K562 (cell line): Measurements from ENCODE around the gene SERPIND1. TPM values are rescaled to one million over a fixed set of nuclear protein-coding genes. Genes with fewer than 3 reads are reported as not detected.

Experiments used
- FOXJ2 ChIP-seq: fragments of 200-800 bp; sonication (Bioruptor generic); IDR thresholded peaks from 2 replicates; pipeline ENCODE4 v1.6.1; 2016; ENCODE audit warnings: missing genetic modification characterization, missing compliant biosample characterization
- KLF1 ChIP-seq: fragments of 450-650 bp; IDR thresholded peaks from 2 replicates; pipeline ENCODE4 v1.6.1; 2016; ENCODE audit warnings: missing genetic modification characterization, missing compliant biosample characterization
- SRSF3 ChIP-seq: fragments of 200-400 bp; formaldehyde crosslinking; IDR thresholded peaks from 2 replicates; pipeline ENCODE4 v1.6.1; 2016; ENCODE audit warnings: mild to moderate bottlenecking, low read length, moderate library complexity; ENCODE audit not compliant: insufficient read depth
- YY1 ChIP-seq, 3 experiments: IDR thresholded peaks; 2 replicates each; pipeline ENCODE4 v1.6.1; 2011; ENCODE audit warnings: low read length in 2 of 3, mild to moderate bottlenecking in 2 of 3, moderate library complexity in 2 of 3, borderline replicate concordance in 1 of 3, control low read depth in 1 of 3, low read depth in 1 of 3; ENCODE audit not compliant: insufficient read depth in 3 of 3, insufficient replicate concordance in 2 of 3, control insufficient read depth in 1 of 3, insufficient read length in 1 of 3; ENCODE audit errors: extremely low read depth in 1 of 3
- ZBTB40 ChIP-seq, 2 experiments: fragments of 450-650 bp in 1 of 2; sonication (generic) in 1 of 2; formaldehyde crosslinking in 1 of 2; IDR thresholded peaks; 2 replicates each; pipeline versions ENCODE4 v1.7.1 to v1.9.0; 2016 to 2022; ENCODE audit warnings: inconsistent platforms in 1 of 2, mild to moderate bottlenecking in 1 of 2, missing genetic modification reagents in 1 of 2
- ZNF311 ChIP-seq: fragments of 250-450 bp; sonication (Bioruptor Pico); IDR thresholded peaks from 2 replicates; pipeline ENCODE4 v1.4.0; 2020; ENCODE audit warnings: mild to moderate bottlenecking, moderate library complexity
- ZNF354B ChIP-seq: fragments of 250-450 bp; sonication (Bioruptor Pico); IDR thresholded peaks from 2 replicates; pipeline ENCODE4 v1.4.0; 2020
- ZNF586 ChIP-seq: fragments of 450-650 bp; formaldehyde crosslinking; conservative IDR thresholded peaks from 2 replicates; pipeline ENCODE4 v1.4.0; 2020; ENCODE audit warnings: mild to moderate bottlenecking, moderate library complexity
- polyA plus RNA-seq, 8 experiments: library from polyadenylated mRNA; depleted of rRNA in 4 of 8; stranded (reverse) in 5 of 8; unstranded in 3 of 8; fragments of >200 nt; fragmentation: Nextera tagmentation in 2 of 8; fragmentation: Illumina TruSeq in 1 of 8; extraction: Ambion mirVana in 2 of 8; extraction: Trizol in 1 of 8; gene quantifications; 2 replicates each; pipeline versions ENCODE4 v1.2.1 to v1.2.3, GENCODE V29; 2011 to 2014; ENCODE audit warnings: inconsistent platforms in 1 of 8, missing spikeins in 1 of 8
- total RNA-seq, 7 experiments: library from RNA; depleted of rRNA in 6 of 7; stranded (reverse); fragments of >200 nt in 6 of 7; fragmentation: Illumina TruSeq in 2 of 7; extraction: Trizol in 2 of 7; gene quantifications; 2 replicates each; pipeline versions ENCODE4 v1.2.1 to v1.2.3, GENCODE V29; 2011 to 2021; ENCODE audit warnings: low replicate concordance in 1 of 7
- TF ChIP-seq, protein P1 (sequence below), 2 experiments: fragments of 200-800 bp in 1 of 2; sonication (Bioruptor generic) in 1 of 2; sonication (generic) in 1 of 2; formaldehyde crosslinking in 1 of 2; IDR thresholded peaks in 1 of 2; conservative IDR thresholded peaks in 1 of 2; 2 replicates each; pipeline versions ENCODE4 v1.5.0 to v1.6.1; 2016 to 2020; ENCODE audit warnings: missing compliant biosample characterization in 1 of 2, missing genetic modification characterization in 1 of 2, missing genetic modification reagents in 1 of 2
- TF ChIP-seq, protein P2 (sequence below): fragments of 250-450 bp; sonication (Bioruptor Pico); IDR thresholded peaks from 2 replicates; pipeline ENCODE4 v1.5.0; 2021
- TF ChIP-seq, protein P3 (sequence below): fragments of 250-450 bp; sonication (Bioruptor Pico); IDR thresholded peaks from 2 replicates; pipeline ENCODE4 v1.8.0; 2021; ENCODE audit warnings: mild to moderate bottlenecking, moderate library complexity
- TF ChIP-seq, protein P4 (sequence below): sonication (generic); formaldehyde crosslinking; IDR thresholded peaks from 2 replicates; pipeline ENCODE4 v1.8.1; 2023; ENCODE audit warnings: mild to moderate bottlenecking, missing genetic modification reagents, moderate library complexity

Gene SERPIND1
- total and polyA plus RNA-seq, 9 of the 15 experiments (the other 6 are each of a cell fraction or from before 2014, with no cell fraction given) = 0.04 to 0.11 (median 0.09) TPM; not detected in 6

DNA sequence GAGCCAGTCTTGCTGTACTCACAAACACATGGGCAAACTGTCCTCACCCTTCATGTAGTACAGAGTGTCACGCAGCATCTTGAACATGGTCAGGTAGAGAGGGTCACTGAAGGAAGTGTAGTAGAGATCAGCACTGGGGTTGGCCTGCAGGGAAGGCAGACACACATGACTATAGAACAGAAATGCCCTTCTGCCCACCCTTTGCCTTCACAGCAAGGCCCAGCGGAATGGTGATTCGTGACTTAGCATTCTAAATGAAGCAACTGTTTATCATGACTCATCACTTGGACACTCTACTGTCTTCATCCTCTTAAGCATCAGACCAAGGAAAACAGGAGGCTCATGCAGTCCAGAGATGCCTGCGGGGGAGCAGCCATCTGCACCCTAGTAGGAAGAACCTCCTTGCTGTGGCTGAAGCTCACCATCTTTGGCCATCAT lies 33.4 kb downstream of the SERPIND1 start (continued):
- TF ChIP-seq, protein P1, sequence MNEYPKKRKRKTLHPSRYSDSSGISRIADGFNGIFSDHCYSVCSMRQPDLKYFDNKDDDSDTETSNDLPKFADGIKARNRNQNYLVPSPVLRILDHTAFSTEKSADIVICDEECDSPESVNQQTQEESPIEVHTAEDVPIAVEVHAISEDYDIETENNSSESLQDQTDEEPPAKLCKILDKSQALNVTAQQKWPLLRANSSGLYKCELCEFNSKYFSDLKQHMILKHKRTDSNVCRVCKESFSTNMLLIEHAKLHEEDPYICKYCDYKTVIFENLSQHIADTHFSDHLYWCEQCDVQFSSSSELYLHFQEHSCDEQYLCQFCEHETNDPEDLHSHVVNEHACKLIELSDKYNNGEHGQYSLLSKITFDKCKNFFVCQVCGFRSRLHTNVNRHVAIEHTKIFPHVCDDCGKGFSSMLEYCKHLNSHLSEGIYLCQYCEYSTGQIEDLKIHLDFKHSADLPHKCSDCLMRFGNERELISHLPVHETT (CRISPR knock-in tag; conservative IDR thresholded peaks at IDR 0.05 in 1 of 2, IDR thresholded peaks at IDR 0.05 in 1 of 2) = no peak; a peak in 1 of 4 replicates
- TF ChIP-seq, protein P2, sequence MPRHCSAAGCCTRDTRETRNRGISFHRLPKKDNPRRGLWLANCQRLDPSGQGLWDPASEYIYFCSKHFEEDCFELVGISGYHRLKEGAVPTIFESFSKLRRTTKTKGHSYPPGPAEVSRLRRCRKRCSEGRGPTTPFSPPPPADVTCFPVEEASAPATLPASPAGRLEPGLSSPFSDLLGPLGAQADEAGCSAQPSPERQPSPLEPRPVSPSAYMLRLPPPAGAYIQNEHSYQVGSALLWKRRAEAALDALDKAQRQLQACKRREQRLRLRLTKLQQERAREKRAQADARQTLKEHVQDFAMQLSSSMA (CRISPR knock-in tag) = no peak
- TF ChIP-seq ZNF354B (CRISPR knock-in tag) (no peak), FOXJ2 (no peak), YY1 (IDR thresholded peaks at IDR 0.05; ENCODE audit: borderline replicate concordance in 1 of 3, control insufficient read depth in 1 of 3, extremely low read depth in 1 of 3, insufficient read depth in 3 of 3, insufficient read length in 1 of 3, insufficient replicate concordance in 2 of 3, low read depth in 1 of 3, low read length in 2 of 3) (peak in 1 of 3 experiments; percentile 37), ZBTB40 (IDR thresholded peaks at IDR 0.05) (no peak), ZBTB40 (CRISPR knock-in tag; IDR thresholded peaks at IDR 0.05) (no peak), ZNF311 (CRISPR knock-in tag) (no peak), ZNF586 (no peak), KLF1 (tag) (no peak), SRSF3 (no peak)
- TF ChIP-seq, protein P3, sequence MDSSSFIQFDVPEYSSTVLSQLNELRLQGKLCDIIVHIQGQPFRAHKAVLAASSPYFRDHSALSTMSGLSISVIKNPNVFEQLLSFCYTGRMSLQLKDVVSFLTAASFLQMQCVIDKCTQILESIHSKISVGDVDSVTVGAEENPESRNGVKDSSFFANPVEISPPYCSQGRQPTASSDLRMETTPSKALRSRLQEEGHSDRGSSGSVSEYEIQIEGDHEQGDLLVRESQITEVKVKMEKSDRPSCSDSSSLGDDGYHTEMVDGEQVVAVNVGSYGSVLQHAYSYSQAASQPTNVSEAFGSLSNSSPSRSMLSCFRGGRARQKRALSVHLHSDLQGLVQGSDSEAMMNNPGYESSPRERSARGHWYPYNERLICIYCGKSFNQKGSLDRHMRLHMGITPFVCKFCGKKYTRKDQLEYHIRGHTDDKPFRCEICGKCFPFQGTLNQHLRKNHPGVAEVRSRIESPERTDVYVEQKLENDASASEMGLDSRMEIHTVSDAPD (CRISPR knock-in tag) = no peak
- TF ChIP-seq, protein P4, sequence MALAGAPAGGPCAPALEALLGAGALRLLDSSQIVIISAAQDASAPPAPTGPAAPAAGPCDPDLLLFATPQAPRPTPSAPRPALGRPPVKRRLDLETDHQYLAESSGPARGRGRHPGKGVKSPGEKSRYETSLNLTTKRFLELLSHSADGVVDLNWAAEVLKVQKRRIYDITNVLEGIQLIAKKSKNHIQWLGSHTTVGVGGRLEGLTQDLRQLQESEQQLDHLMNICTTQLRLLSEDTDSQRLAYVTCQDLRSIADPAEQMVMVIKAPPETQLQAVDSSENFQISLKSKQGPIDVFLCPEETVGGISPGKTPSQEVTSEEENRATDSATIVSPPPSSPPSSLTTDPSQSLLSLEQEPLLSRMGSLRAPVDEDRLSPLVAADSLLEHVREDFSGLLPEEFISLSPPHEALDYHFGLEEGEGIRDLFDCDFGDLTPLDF = peak; percentile 58
